Measurements from ENCODE around the gene HS3ST3B1.

HS3ST3B1 gene

DNA sequence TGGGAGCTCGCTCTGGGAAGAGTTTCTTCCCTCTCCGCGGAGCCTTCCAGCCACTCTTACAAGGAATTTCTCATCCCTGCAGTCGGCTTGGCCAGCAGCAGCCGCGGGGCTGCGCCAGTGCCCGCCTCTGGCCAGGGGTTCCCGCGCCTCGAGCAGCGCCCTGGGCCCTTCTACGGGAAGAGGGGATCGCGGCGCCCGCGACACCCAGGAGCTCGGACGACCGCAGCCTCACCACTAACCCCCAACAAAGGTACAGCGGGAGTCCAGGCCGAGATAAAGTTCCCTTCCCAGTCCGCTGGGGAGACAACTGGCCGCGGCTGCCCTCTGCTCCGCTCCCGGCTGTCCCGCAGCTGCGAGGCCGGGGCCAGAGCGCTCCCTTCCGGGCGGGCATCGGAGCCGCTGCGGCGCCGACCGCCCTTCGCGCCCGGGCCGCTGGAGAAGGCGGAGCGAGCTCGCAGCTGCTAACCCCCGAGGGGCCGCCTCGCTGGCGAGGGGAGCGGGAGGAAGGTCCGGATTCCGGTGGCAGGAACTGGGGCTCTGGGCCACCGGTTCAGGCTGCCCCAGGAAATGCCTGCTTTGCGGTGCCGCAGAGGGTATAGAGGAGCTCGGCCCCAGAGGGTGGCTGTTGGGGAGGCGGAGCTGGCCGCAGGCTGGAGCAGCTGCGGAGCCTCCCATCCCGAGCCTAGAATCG, 3.6 kb upstream of the HS3ST3B1 start:
- Histone ChIP-seq H3K9me3 (ENCODE audit: control insufficient read depth, low read length) (no peaks in the 10 kb centered on the region), H3K36me3 (ENCODE audit: control insufficient read depth, insufficient read depth, low read length) (no peaks in the 10 kb centered on the region), H3K4me3 (ENCODE audit: low read length) (no peak overlapping the region), H3K9ac (ENCODE audit: low read length) (peak overlapping the region; percentile 47), H3K27me3 (ENCODE audit: control insufficient read depth, insufficient read depth, low read length) (peaks cover 84% of the 10 kb centered on the region), H3K4me1 (ENCODE audit: control insufficient read depth, insufficient read depth, low read length) (peaks cover 31% of the 10 kb centered on the region)

DNA sequence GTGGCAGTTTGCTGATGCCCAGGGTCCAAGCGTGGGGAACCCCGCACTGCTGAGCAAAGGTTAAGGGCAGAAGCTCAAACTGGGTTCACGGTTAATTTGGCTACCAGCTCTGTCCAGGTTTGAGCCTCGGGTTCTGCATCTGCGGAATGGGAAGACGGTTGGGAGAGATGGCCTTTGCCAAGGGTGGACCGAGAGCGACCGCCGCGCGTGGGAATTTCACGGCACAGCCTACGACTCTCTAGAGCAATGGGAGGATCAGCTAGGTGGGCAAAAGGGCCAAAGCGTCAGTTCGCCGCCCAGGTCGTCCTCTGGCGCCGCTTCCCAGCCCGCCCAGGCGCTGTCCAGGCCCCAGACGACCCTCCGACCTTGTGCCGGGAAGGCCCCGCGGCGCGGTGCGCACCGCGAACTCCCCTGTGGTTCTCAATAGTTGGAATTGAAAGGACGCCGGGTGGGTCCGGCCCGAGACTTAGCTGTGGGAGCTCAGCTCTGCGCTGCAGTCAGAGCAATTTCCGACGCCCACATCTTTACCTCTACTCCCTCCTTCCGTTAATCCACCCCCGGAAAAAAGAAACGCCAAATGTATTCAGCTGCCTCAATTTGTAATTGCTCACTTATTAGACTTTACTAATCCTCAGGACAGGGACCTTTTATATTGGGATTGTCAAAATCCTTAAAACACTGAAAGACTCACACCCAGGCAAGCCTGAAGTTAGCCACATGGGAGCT, 2.5 kb upstream of the HS3ST3B1 start:
- Histone ChIP-seq H3K27me3 (ENCODE audit: control insufficient read depth, insufficient read depth, low read length) (peaks cover 92% of the 10 kb centered on the region), H3K9ac (ENCODE audit: low read length) (no peak overlapping the region), H3K4me1 (ENCODE audit: control insufficient read depth, insufficient read depth, low read length) (peaks cover 41% of the 10 kb centered on the region), H3K36me3 (ENCODE audit: control insufficient read depth, insufficient read depth, low read length) (no peaks in the 10 kb centered on the region), H3K4me3 (ENCODE audit: low read length) (no peak overlapping the region), H3K9me3 (ENCODE audit: control insufficient read depth, low read length) (no peaks in the 10 kb centered on the region)

DNA sequence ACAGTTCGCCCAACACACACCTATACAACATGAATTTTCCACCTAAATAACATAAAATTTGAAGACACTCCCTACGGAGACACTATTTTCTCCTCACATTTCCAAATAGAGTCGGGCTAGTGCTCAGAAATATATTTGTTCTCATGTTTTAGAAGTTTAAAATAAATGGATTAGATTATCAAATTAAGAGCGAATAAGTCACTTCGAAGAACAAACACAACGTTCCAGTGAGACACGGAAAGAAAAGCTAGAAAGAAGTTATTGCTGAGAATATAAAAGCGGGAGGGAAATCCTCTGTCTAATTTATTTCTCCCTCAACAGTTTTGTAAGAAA, 2.0 kb upstream of the HS3ST3B1 start:
- H3K4me3 ChIP-seq (ENCODE audit: low read length) = no peak overlapping the region
- no peak overlapping the region for H3K9ac ChIP-seq (ENCODE audit: low read length)
- H3K4me1 ChIP-seq (ENCODE audit: control insufficient read depth, insufficient read depth, low read length) = peaks cover 44% of the 10 kb centered on the region
- no peaks in the 10 kb centered on the region for H3K36me3 ChIP-seq (ENCODE audit: control insufficient read depth, insufficient read depth, low read length)
- peaks cover 92% of the 10 kb centered on the region for H3K27me3 ChIP-seq (ENCODE audit: control insufficient read depth, insufficient read depth, low read length)
- no peaks in the 10 kb centered on the region for H3K9me3 ChIP-seq (ENCODE audit: control insufficient read depth, low read length)

DNA sequence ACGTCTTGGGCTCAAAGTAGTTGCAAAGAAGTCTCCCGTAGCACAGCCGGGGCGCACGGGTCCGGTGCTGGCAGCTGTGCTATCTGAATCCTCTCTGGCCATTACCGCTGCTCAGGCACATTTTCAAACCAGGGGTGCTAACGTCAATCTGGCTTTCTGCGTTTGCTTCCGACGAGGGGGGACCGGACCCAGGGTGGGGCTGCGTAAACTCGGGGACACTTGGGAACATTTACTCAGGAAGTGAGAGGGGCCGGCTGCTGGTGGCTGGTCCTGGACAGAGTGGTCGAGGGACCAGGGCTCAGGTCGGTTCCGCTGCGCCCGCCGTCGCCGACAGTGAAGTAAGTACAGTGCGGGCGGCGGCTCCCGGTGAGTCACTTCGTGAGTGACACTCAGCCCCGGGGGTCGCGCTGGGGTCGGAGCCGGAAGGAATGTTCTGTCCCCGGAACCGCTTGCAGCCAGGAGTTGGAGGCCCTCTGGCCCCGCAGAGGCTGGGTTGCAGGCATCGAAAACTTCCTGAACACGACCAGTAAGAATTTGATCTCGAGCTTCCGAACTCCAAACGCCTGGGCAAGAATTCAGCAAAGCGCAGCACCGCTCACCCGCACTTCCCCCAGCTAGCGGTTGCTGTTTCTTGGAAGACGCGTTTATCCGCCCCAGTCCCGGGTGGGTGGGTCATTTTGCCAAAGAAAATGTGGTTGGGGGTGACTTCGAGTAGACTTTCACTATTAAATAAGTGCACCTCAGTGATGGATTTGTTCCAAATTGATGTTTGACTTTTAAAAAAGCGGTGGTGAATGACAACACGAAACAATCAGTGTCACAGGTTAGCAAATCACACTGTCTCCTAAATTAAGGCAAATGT, 1.4 kb upstream of the HS3ST3B1 start:
- H3K9me3 ChIP-seq (ENCODE audit: control insufficient read depth, low read length) = no peaks in the 10 kb centered on the region
- H3K4me1 ChIP-seq (ENCODE audit: control insufficient read depth, insufficient read depth, low read length) = peaks cover 44% of the 10 kb centered on the region
- no peaks in the 10 kb centered on the region for H3K36me3 ChIP-seq (ENCODE audit: control insufficient read depth, insufficient read depth, low read length)
- H3K9ac ChIP-seq (ENCODE audit: low read length) = peak overlapping the region; percentile 8
- H3K4me3 ChIP-seq (ENCODE audit: low read length) = no peak overlapping the region
- peaks cover 96% of the 10 kb centered on the region for H3K27me3 ChIP-seq (ENCODE audit: control insufficient read depth, insufficient read depth, low read length)

DNA sequence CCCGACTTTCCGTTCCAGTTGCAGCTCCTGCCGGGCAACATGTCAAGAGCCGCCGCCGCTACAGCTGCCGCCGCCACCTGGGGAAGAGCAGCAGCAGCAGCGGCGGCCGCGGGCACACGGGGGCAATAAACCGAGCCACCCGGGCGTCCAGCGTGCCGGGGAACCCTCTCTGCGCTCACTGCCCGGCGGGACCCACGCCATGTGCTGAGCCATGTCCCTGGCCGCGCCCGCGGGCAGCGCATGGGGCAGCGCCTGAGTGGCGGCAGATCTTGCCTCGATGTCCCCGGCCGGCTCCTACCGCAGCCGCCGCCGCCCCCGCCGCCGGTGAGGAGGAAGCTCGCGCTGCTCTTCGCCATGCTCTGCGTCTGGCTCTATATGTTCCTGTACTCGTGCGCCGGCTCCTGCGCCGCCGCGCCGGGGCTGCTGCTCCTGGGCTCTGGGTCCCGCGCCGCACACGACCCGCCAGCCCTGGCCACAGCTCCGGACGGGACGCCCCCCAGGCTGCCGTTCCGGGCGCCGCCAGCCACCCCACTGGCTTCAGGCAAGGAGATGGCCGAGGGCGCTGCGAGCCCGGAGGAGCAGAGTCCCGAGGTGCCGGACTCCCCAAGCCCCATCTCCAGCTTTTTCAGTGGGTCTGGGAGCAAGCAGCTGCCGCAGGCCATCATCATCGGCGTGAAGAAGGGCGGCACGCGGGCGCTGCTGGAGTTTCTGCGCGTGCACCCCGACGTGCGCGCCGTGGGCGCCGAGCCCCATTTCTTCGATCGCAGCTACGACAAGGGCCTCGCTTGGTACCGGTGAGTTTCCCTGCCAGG, 604 bp downstream of the HS3ST3B1 start:
- Histone ChIP-seq H3K27me3 (ENCODE audit: control insufficient read depth, insufficient read depth, low read length) (peaks cover 96% of the 10 kb centered on the region), H3K36me3 (ENCODE audit: control insufficient read depth, insufficient read depth, low read length) (no peaks in the 10 kb centered on the region), H3K9ac (ENCODE audit: low read length) (peak overlapping the region; percentile 27), H3K4me1 (ENCODE audit: control insufficient read depth, insufficient read depth, low read length) (peaks cover 44% of the 10 kb centered on the region), H3K9me3 (ENCODE audit: control insufficient read depth, low read length) (no peaks in the 10 kb centered on the region), H3K4me3 (ENCODE audit: low read length) (peak overlapping the region; percentile 36)

DNA sequence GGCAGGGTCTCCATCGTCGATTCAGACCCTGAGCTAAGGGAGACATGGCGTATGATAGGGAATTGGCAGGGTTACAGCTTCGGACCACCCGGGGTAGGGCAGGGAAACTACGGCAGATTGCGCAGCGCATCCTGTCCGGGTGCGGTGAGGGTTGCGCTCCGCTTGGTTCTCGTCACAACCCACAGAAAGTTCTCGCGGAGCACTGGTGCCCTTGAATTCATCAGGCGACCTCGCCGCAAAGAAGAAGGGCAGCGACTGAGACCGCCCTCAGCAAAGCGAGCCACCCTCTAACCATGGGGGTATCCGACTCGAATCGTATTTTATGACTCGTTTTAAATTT, 1.2 kb downstream of the HS3ST3B1 start:
- Histone ChIP-seq H3K27me3 (ENCODE audit: control insufficient read depth, insufficient read depth, low read length) (peaks cover 93% of the 10 kb centered on the region), H3K36me3 (ENCODE audit: control insufficient read depth, insufficient read depth, low read length) (no peaks in the 10 kb centered on the region), H3K4me1 (ENCODE audit: control insufficient read depth, insufficient read depth, low read length) (peaks cover 44% of the 10 kb centered on the region), H3K9me3 (ENCODE audit: control insufficient read depth, low read length) (no peaks in the 10 kb centered on the region), H3K9ac (ENCODE audit: low read length) (peak overlapping the region; percentile 27), H3K4me3 (ENCODE audit: low read length) (peak overlapping the region; percentile 36)

DNA sequence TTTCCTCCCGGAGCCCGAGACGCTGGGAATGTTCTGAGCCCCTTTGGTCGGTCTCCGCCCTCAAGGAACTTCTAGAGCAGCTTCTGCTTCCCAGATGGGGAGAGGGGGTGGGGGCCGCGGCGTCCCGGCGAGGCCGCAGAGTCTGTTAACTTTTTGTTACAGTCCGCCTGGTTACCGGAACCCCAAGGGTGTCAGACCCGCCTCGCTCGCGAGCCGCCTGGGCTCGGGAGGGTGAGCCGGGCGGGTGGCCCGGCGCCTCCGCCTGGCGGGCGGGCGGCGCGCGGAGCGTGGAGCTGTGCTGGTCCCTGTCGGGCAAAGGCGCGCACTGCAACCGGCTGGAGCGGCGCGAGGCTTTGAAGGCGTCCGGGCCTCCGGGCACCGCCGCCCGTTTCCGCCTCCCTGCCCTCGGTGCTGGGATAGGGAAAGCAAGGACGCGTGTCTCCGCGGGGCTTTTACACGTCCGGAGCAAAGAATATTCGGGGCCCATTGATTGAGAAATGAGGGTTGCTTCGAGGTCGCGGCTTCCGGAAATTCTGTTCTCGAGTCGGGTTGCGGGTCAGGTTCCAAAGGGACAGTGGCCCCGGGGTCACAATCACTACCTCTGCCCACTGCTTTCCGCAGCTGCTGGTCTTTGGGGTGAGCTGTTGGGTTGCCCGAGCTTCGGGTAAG, 1.7 kb downstream of the HS3ST3B1 start:
- peak overlapping the region; percentile 14 for H3K4me3 ChIP-seq (ENCODE audit: low read length)
- peak overlapping the region; percentile 27 for H3K9ac ChIP-seq (ENCODE audit: low read length)
- peaks cover 40% of the 10 kb centered on the region for H3K4me1 ChIP-seq (ENCODE audit: control insufficient read depth, insufficient read depth, low read length)
- no peaks in the 10 kb centered on the region for H3K36me3 ChIP-seq (ENCODE audit: control insufficient read depth, insufficient read depth, low read length)
- peaks cover 89% of the 10 kb centered on the region for H3K27me3 ChIP-seq (ENCODE audit: control insufficient read depth, insufficient read depth, low read length)
- no peaks in the 10 kb centered on the region for H3K9me3 ChIP-seq (ENCODE audit: control insufficient read depth, low read length)

DNA sequence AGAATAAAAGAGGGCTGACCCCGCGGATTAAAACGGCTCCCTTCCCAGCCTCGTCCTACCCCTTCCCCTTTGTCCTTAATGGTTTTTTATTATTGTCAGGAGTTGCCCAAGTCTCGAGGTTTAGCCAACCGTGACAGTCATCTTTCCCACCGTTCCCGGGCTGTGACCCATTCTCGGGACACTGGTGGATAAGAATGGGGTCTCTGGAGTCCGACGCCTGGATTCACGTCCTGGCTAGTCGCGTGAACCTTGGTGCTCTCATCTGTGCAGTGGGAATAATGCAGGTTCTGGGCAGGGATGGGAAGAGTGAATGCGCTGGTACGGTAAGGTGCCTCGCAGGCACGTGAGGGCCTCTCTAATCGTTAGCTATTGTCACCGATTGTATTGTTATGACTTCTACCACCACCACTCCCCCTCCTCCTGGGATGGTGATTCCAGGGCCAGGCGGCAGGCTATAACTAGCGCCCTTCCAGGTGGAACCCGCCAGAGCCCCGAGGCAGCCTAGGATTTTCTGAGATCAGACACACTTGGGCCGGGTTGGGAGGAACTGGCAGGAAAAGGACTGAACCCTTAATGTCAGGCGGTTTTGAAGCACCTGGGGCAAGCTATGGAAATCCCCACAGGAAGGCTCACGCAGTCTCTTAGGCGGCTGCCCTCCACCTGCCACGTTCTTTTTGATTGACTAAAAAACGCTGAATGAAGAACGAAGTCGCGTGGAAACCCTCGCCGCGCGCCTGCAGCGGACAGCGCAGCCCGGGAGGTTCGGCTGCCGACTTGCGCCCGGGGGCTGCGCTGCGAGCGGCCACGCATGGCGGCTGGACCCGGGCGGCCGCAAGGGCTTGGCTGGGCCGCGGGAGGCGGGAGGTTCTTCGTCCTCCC, 2.7 kb downstream of the HS3ST3B1 start:
- Histone ChIP-seq H3K9ac (ENCODE audit: low read length) (peak overlapping the region; percentile 27), H3K9me3 (ENCODE audit: control insufficient read depth, low read length) (no peaks in the 10 kb centered on the region), H3K36me3 (ENCODE audit: control insufficient read depth, insufficient read depth, low read length) (no peaks in the 10 kb centered on the region), H3K4me1 (ENCODE audit: control insufficient read depth, insufficient read depth, low read length) (peaks cover 36% of the 10 kb centered on the region), H3K27me3 (ENCODE audit: control insufficient read depth, insufficient read depth, low read length) (peaks cover 83% of the 10 kb centered on the region), H3K4me3 (ENCODE audit: low read length) (peak overlapping the region; percentile 14)

DNA sequence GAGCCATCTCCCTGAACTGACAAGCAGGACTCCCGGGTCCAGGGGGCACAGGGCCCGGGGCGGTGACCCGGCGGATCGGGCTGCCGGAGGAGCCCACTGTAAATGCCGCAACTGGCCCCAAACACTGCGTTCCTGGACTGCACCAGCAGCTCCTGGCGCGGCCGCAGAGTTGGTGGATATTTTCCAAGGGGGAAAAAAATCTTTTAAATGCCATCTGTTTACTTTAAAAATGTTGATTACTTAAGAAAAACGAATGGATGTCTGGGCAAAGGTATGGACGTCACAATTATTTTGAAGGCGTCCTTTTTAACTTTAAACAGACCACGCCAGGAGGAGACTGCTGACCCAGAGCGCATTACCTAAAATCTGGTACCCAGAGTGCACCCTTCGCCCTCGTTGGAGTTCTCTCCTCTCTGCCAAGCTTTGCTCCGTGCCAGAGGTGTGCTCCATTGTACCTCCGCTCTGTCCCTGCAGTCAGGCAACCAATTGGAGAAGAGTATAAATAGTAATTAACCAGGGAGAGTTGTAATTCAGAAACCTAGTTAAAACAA, 3.4 kb downstream of the HS3ST3B1 start:
- Histone ChIP-seq H3K27me3 (ENCODE audit: control insufficient read depth, insufficient read depth, low read length) (peaks cover 83% of the 10 kb centered on the region), H3K36me3 (ENCODE audit: control insufficient read depth, insufficient read depth, low read length) (no peaks in the 10 kb centered on the region), H3K9me3 (ENCODE audit: control insufficient read depth, low read length) (no peaks in the 10 kb centered on the region), H3K4me1 (ENCODE audit: control insufficient read depth, insufficient read depth, low read length) (peaks cover 36% of the 10 kb centered on the region), H3K9ac (ENCODE audit: low read length) (no peak overlapping the region), H3K4me3 (ENCODE audit: low read length) (no peak overlapping the region)

DNA sequence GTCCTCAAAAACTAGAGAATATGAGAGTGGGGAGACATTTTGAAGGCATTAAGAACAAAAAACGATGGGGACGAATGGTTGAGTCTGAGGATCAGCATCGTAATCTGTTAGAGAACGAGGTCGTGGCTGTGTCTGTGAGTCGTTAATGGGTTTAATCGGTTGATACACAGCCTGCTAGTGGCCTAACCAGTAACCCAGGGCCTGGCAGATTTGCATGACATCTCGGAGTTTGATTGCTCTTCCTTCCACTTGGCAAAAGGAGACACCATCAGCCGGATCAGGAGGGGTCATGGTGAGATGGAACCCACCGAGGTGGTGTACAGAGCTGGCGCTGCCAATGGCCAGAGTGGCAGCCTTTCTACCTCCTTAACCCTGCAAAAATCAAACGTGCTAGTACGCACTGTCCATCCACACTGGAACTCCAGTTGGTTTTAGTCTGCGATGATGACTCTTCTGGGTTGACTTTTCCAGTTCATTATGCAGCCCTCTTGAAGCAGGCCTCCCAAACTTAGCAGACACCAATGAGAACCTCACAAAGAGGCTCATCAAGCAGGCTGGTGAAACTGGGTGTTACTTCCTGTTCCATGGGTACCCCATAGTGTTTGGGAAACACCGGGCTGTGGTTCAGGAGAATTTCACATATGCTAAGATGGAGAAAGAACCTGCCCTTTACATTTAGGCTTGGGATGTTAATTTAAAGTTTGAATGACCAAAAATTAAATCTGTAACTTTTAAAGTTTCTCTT, 4.1 kb downstream of the HS3ST3B1 start:
- H3K36me3 ChIP-seq (ENCODE audit: control insufficient read depth, insufficient read depth, low read length) = no peaks in the 10 kb centered on the region
- no peak overlapping the region for H3K4me3 ChIP-seq (ENCODE audit: low read length)
- no peak overlapping the region for H3K9ac ChIP-seq (ENCODE audit: low read length)
- H3K4me1 ChIP-seq (ENCODE audit: control insufficient read depth, insufficient read depth, low read length) = peaks cover 33% of the 10 kb centered on the region
- no peaks in the 10 kb centered on the region for H3K9me3 ChIP-seq (ENCODE audit: control insufficient read depth, low read length)
- H3K27me3 ChIP-seq (ENCODE audit: control insufficient read depth, insufficient read depth, low read length) = peaks cover 83% of the 10 kb centered on the region
